HFF-Myc (cell line): ENCODE data around the gene MYOM3.

Source experiments
- DNase-seq: peaks from one replicate; pipeline ENCODE4 v3.0.0-alpha.2; 2011; ENCODE audit warnings: low read depth; ENCODE audit errors: extremely low read depth
- H3K4me3 ChIP-seq: replicated peaks from 2 replicates; pipeline ENCODE4 v1.5.1; 2011; ENCODE audit warnings: low read depth, mild to moderate bottlenecking, control low read depth, low read length
- TF ChIP-seq, protein P1 (sequence below): IDR thresholded peaks from 2 replicates; pipeline ENCODE4 v1.5.1; 2012; ENCODE audit warnings: mild to moderate bottlenecking, low read depth, low read length, control low read depth; ENCODE audit errors: missing control alignments

The MYOM3 gene

GRCh38 chr1:24127134-24127800, 15.3 kb upstream of the MYOM3 start:
- DNase-seq, result no peak
- TF ChIP-seq, protein P1, sequence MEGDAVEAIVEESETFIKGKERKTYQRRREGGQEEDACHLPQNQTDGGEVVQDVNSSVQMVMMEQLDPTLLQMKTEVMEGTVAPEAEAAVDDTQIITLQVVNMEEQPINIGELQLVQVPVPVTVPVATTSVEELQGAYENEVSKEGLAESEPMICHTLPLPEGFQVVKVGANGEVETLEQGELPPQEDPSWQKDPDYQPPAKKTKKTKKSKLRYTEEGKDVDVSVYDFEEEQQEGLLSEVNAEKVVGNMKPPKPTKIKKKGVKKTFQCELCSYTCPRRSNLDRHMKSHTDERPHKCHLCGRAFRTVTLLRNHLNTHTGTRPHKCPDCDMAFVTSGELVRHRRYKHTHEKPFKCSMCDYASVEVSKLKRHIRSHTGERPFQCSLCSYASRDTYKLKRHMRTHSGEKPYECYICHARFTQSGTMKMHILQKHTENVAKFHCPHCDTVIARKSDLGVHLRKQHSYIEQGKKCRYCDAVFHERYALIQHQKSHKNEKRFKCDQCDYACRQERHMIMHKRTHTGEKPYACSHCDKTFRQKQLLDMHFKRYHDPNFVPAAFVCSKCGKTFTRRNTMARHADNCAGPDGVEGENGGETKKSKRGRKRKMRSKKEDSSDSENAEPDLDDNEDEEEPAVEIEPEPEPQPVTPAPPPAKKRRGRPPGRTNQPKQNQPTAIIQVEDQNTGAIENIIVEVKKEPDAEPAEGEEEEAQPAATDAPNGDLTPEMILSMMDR, result no peak
- no peak overlapping the region for H3K4me3 ChIP-seq

- TF ChIP-seq, protein P1, result no peak
- H3K4me3 ChIP-seq, result no peak overlapping the region
- DNase-seq, result no peak
Measured at GRCh38 chr1:24126672-24127023, 14.7 kb upstream of the MYOM3 start.

DNA sequence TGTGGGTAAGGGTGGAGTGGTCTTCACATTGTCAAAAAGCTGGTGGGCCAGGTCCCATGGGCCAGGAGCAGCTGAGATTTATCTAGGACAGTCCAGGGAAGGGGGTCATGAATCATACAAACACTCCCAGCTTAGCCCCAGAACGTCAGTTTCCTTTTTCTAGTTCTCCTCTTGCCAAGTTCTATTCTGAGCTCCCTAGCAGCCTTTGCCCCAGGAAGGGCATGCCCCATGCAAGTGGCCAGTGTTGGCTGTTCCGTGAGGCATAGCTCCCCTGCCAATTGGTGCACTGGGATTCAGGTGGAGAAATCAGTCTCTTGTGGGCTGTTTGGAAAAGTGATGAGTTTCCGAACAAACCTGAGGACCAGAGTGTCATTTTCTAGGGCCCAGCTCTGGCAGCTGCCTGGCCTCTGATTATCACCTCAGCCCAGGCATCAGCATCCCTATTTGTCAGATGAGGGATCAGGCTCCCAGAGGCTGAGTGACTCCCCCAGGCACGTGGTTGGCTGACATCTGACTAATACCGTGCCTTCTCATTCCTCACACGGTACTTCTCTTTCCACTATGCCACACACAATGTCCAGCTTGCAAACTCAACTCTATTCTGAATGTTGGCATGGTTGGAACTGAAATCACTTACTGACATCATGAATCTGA, 14.2 kb upstream of the MYOM3 start:
- H3K4me3 ChIP-seq, result no peak overlapping the region
- DNase-seq, result no peak
- TF ChIP-seq, protein P1, result no peak

DNA sequence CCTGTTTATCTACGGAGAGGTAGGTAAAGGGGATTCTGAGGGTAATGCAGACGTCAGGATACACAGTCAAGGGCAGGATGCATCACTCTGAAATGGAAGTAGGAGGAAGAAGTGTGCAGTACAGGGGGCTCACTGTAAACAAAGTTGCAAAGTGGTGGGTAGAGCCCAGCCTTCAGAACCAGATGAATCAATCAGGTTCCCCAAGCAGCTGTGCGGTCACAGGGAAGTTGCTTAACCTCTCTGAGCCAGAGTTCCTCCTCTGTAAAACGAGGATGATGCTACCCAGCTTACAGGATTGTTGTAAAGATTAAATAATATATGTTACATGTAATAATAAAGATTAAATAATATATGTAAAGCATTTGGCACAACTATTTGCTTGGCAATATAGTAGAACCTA, 13.5 kb upstream of the MYOM3 start:
- TF ChIP-seq, protein P1, result no peak
- DNase-seq, result no peak
- H3K4me3 ChIP-seq, result no peak overlapping the region

DNA sequence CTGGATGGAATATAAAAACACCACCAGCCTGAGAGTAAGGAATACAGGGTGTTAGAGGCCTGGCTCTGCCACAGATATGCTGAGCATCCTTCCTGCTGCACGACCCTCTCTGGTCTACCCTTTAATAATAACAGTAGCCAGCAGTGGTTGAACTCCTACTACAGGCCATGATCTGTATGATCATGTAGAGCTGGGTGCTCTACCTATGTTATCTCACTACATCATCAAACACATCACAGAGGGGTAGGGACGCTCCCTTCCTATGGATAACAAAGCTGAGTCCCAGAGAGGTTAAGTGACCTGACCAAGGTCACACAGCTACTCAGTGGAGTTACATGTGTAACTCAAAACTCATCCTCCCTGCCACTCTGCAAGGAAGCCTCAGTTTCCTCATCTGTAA, 13.0 kb upstream of the MYOM3 start:
- TF ChIP-seq, protein P1, result no peak
- no peak for DNase-seq
- no peak overlapping the region for H3K4me3 ChIP-seq

DNA sequence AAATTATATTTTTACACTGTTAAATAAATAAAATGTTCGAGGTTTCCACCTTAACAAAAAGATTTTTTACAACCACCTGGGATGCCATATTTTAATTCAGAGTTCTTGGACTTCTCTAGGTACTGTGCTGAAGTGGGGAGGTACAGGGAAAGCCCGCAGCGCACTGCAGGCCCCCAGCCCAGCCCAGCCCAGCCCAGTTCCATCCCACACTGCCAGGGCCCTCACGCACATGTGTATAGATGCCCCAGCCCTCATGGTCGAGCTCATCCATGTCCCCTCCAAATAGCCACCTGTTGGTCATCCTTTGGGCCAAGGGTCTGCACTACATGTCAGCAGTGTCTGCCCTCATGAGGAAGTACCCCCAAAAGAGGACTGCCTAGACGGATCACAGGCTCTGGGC, 11.7 kb upstream of the MYOM3 start:
- no peak for DNase-seq
- TF ChIP-seq, protein P1, result no peak
- H3K4me3 ChIP-seq, result no peak overlapping the region
